ENCODE results near the gene AFAP1L2. TPM values are rescaled to one million over a fixed set of nuclear protein-coding genes. Genes with fewer than 3 reads are reported as not detected.
A peak's percentile ranks its signal among the peaks of the same experiment; 100 is the strongest.

The AFAP1L2 gene
- total RNA-seq, 2 experiments from 2014 or later, result 0.36 to 0.50 TPM

- TF ChIP-seq, protein P1, sequence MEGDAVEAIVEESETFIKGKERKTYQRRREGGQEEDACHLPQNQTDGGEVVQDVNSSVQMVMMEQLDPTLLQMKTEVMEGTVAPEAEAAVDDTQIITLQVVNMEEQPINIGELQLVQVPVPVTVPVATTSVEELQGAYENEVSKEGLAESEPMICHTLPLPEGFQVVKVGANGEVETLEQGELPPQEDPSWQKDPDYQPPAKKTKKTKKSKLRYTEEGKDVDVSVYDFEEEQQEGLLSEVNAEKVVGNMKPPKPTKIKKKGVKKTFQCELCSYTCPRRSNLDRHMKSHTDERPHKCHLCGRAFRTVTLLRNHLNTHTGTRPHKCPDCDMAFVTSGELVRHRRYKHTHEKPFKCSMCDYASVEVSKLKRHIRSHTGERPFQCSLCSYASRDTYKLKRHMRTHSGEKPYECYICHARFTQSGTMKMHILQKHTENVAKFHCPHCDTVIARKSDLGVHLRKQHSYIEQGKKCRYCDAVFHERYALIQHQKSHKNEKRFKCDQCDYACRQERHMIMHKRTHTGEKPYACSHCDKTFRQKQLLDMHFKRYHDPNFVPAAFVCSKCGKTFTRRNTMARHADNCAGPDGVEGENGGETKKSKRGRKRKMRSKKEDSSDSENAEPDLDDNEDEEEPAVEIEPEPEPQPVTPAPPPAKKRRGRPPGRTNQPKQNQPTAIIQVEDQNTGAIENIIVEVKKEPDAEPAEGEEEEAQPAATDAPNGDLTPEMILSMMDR (IDR thresholded peaks at IDR 0.05), result peak; percentile 19
- Histone ChIP-seq H3K4me3 (ENCODE audit: low read length) (peak overlapping the region; percentile 78), H3K9me3 (ENCODE audit: control insufficient read depth in 1 of 2, insufficient read depth in 1 of 2, low read length in 2 of 2) (no peaks in the 10 kb centered on the region), H3K27me3 (ENCODE audit: control insufficient read depth in 1 of 2, insufficient read depth in 2 of 2, low read length in 2 of 2) (no peaks in the 10 kb centered on the region), H3K4me1 (ENCODE audit: insufficient read depth, low read length) (peaks cover 13% of the 10 kb centered on the region), H3K36me3 (ENCODE audit: insufficient read depth, low read length) (no peaks in the 10 kb centered on the region), H3K27ac (ENCODE audit: low read depth in 1 of 2, low read length in 2 of 2) (no peak overlapping the region)
- DNase-seq (peak; percentile 34 to 85 (median 64)), ATAC-seq (ENCODE audit: poor library complexity) (peak; percentile 80)
- H3K36me3 Mint-ChIP-seq (ENCODE audit: low read depth), result peaks cover 6% of the 10 kb centered on the region
- no peaks in the 10 kb centered on the region for H3K27me3 Mint-ChIP-seq
- peaks cover 12% of the 10 kb centered on the region for H3K4me1 Mint-ChIP-seq (ENCODE audit: low read depth)
- H3K27ac Mint-ChIP-seq, result peak overlapping the region; percentile 5
- H3K9me3 Mint-ChIP-seq, result no peaks in the 10 kb centered on the region
- CTCF ChIA-PET, result interaction anchor here (0.9 to 1.7 kb wide), 8 partner anchors 11 to 517 kb away, joined by 3 to 13 read pairs (median 3); partner anchors contain the start of genes CCDC186 and FHIP2A
- POLR2A ChIA-PET, result interaction anchor here (1.2 to 1.4 kb wide), 4 partner anchors 167 to 518 kb away, joined by 3 to 6 read pairs (median 5); no protein-coding TSS in a partner anchor
- intact Hi-C loops (cut with DNase I, micrococcal nuclease), result loop anchor here (1.0 to 10.0 kb wide), 5 partner anchors 168 to 823 kb away; no protein-coding TSS in a partner anchor
- H3K4me3 Mint-ChIP-seq, result peak overlapping the region; percentile 86
These were observed 99.5 kb downstream of the AFAP1L2 start for GRCh38 chr10:114304571-114305421.

GRCh38 chr10:114304017-114304570 is 100.2 kb downstream of the AFAP1L2 start:
- Mint-ChIP-seq H3K36me3 (ENCODE audit: low read depth) (peaks cover 13% of the 10 kb centered on the region), H3K27ac (peak overlapping the region; percentile 5), H3K9me3 (no peaks in the 10 kb centered on the region), H3K4me3 (peak overlapping the region; percentile 86), H3K4me1 (ENCODE audit: low read depth) (peaks cover 12% of the 10 kb centered on the region), H3K27me3 (no peaks in the 10 kb centered on the region)
- peaks cover 13% of the 10 kb centered on the region for H3K4me1 ChIP-seq (ENCODE audit: insufficient read depth, low read length)
- H3K4me3 ChIP-seq (ENCODE audit: low read length), result peak overlapping the region; percentile 78
- H3K36me3 ChIP-seq (ENCODE audit: insufficient read depth, low read length), result no peaks in the 10 kb centered on the region
- intact Hi-C loops (cut with DNase I, micrococcal nuclease), result loop anchor here (1.0 to 10.0 kb wide), 4 partner anchors 401 to 823 kb away; no protein-coding TSS in a partner anchor
- DNase-seq (peak; percentile 28 to 78 (median 58)), ATAC-seq (ENCODE audit: poor library complexity) (peak; percentile 24)
- H3K27me3 ChIP-seq (ENCODE audit: control insufficient read depth in 1 of 2, insufficient read depth in 2 of 2, low read length in 2 of 2), result no peaks in the 10 kb centered on the region
- no peak overlapping the region for H3K27ac ChIP-seq (ENCODE audit: low read depth in 1 of 2, low read length in 2 of 2)
- TF ChIP-seq, protein P1 (IDR thresholded peaks at IDR 0.05), result peak; percentile 81
- POLR2A ChIA-PET, result interaction anchor here (0.9 to 1.4 kb wide), 7 partner anchors 130 to 519 kb away, joined by 3 to 6 read pairs (median 4); partner anchors contain the start of gene CCDC186
- CTCF ChIA-PET, result interaction anchor here (0.6 to 1.7 kb wide), 12 partner anchors 9 to 518 kb away, joined by 3 to 13 read pairs (median 3); partner anchors contain the start of genes CCDC186 and FHIP2A
- H3K9me3 ChIP-seq (ENCODE audit: control insufficient read depth in 1 of 2, insufficient read depth in 1 of 2, low read length in 2 of 2), result no peaks in the 10 kb centered on the region

DNA sequence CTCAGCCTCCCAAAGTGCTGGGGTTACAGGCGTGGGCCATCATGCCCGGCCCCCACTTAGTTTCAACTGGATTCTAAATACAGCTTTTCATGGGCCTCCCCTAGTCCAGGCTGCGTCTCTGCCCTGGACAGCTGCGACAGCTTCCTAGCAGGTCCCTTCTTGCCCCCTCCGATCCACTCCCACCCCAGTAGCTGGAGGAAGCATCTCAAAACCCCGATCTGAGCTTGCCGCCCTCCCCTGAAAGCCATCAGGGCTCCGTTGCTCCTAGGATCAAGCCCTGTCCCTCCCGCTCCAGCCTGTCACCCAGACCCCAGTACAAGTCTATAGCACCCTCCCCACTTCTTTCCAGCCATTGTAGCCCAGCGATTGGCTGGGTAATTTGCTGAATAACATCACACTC is 100.7 kb downstream of the AFAP1L2 start:
- no peaks in the 10 kb centered on the region for H3K27me3 Mint-ChIP-seq
- no peak overlapping the region for H3K27ac ChIP-seq (ENCODE audit: low read depth in 1 of 2, low read length in 2 of 2)
- POLR2A ChIA-PET, result interaction anchor here (0.9 to 1.4 kb wide), 7 partner anchors 129 to 519 kb away, joined by 3 to 6 read pairs (median 4); partner anchors contain the start of gene CCDC186
- TF ChIP-seq, protein P1 (IDR thresholded peaks at IDR 0.05), result no peak
- DNase-seq (no peak), ATAC-seq (ENCODE audit: poor library complexity) (no peak)
- peak overlapping the region; percentile 86 for H3K4me3 Mint-ChIP-seq
- H3K4me1 Mint-ChIP-seq (ENCODE audit: low read depth), result peaks cover 12% of the 10 kb centered on the region
- peak overlapping the region; percentile 78 for H3K4me3 ChIP-seq (ENCODE audit: low read length)
- H3K4me1 ChIP-seq (ENCODE audit: insufficient read depth, low read length), result peaks cover 13% of the 10 kb centered on the region
- intact Hi-C loops (cut with DNase I, micrococcal nuclease), result loop anchor here (2.0 to 10.0 kb wide), 3 partner anchors 245 to 824 kb away; no protein-coding TSS in a partner anchor
- H3K36me3 Mint-ChIP-seq (ENCODE audit: low read depth), result peaks cover 19% of the 10 kb centered on the region
- H3K9me3 ChIP-seq (ENCODE audit: control insufficient read depth in 1 of 2, insufficient read depth in 1 of 2, low read length in 2 of 2), result no peaks in the 10 kb centered on the region
- H3K27ac Mint-ChIP-seq, result no peak overlapping the region
- no peaks in the 10 kb centered on the region for H3K36me3 ChIP-seq (ENCODE audit: insufficient read depth, low read length)
- H3K27me3 ChIP-seq (ENCODE audit: control insufficient read depth in 1 of 2, insufficient read depth in 2 of 2, low read length in 2 of 2), result no peaks in the 10 kb centered on the region
- CTCF ChIA-PET, result interaction anchor here (0.6 to 1.7 kb wide), 10 partner anchors 9 to 518 kb away, joined by 3 to 13 read pairs (median 3); partner anchors contain the start of genes CCDC186 and FHIP2A
- no peaks in the 10 kb centered on the region for H3K9me3 Mint-ChIP-seq
